Measurements from ENCODE around the gene RGS6. TPM values are rescaled to one million over a fixed set of nuclear protein-coding genes. Genes with fewer than 3 reads are reported as not detected.

Gene RGS6
- total RNA-seq, 4 donors from 2014 or later: 7.6 to 25.3 (median 17.2) TPM

DNA sequence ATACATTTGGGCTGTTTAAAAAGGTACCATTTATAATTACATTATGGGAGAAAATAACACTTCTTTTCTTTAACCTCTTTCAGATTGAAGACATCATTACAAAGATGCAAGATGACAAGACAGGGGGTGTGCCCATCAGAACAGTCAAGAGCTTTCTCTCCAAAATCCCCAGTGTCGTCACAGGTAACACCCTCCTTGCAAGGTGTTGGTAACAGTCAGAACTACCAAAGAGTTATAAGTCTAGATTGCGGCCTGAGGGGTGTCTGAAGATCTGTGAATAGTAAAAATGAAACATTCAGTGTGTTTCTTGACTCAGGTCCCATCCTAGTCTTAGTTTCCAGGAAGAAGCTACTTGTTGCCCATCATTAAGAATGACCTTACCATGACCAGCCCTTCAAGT is 419.8 kb downstream of the RGS6 start:
- no peaks in the 10 kb centered on the region for H3K4me1 ChIP-seq
- H3K9me3 ChIP-seq: no peaks in the 10 kb centered on the region
- TF ChIP-seq, protein P1, sequence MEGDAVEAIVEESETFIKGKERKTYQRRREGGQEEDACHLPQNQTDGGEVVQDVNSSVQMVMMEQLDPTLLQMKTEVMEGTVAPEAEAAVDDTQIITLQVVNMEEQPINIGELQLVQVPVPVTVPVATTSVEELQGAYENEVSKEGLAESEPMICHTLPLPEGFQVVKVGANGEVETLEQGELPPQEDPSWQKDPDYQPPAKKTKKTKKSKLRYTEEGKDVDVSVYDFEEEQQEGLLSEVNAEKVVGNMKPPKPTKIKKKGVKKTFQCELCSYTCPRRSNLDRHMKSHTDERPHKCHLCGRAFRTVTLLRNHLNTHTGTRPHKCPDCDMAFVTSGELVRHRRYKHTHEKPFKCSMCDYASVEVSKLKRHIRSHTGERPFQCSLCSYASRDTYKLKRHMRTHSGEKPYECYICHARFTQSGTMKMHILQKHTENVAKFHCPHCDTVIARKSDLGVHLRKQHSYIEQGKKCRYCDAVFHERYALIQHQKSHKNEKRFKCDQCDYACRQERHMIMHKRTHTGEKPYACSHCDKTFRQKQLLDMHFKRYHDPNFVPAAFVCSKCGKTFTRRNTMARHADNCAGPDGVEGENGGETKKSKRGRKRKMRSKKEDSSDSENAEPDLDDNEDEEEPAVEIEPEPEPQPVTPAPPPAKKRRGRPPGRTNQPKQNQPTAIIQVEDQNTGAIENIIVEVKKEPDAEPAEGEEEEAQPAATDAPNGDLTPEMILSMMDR (IDR thresholded peaks at IDR 0.05): no peak
- TF ChIP-seq POLR2A (IDR thresholded peaks at IDR 0.05): no peak
- no peak overlapping the region for H3K4me3 ChIP-seq (replicated peaks in 1 of 3)
- H3K27ac ChIP-seq: no peak overlapping the region
- DNase-seq: no peak
- H3K27me3 ChIP-seq: no peaks in the 10 kb centered on the region
- intact Hi-C loops (cut with DNase I): no loop called here
- H3K36me3 ChIP-seq: no peaks in the 10 kb centered on the region
- 97 to 100% methylated on average over 2 of the region's 2 CpGs for WGBS, 2 donors

DNA sequence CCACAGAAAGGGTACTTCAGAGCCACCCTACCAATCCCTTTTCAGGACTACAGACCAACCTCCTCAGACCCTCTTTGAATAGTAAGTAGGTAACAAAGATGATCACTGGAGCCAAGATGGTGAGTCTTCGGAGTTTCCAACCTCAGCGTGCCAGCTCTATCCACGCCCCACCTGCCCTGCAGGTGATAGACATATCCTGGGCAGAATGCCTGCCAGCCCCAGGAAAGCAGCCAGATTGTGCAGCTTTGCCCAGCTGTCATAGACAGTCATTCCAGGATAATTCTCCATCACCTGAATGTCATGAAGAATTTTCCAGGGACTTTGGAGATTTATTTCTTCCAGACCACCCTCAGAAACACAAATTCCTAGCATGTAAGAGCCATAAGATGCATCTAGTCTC is 434.4 kb downstream of the RGS6 start:
- Histone ChIP-seq H3K9me3 (no peaks in the 10 kb centered on the region), H3K36me3 (no peaks in the 10 kb centered on the region), H3K27ac (no peak overlapping the region), H3K4me3 (replicated peaks in 1 of 3) (no peak overlapping the region), H3K4me1 (no peaks in the 10 kb centered on the region), H3K27me3 (no peaks in the 10 kb centered on the region)
- no peak for DNase-seq
- intact Hi-C loops (cut with DNase I): no loop called here
- 75 to 91% methylated on average over 3 of the region's 3 CpGs for WGBS, 2 donors
- TF ChIP-seq, protein P1 (IDR thresholded peaks at IDR 0.05): no peak
- no peak for TF ChIP-seq POLR2A (IDR thresholded peaks at IDR 0.05)

DNA sequence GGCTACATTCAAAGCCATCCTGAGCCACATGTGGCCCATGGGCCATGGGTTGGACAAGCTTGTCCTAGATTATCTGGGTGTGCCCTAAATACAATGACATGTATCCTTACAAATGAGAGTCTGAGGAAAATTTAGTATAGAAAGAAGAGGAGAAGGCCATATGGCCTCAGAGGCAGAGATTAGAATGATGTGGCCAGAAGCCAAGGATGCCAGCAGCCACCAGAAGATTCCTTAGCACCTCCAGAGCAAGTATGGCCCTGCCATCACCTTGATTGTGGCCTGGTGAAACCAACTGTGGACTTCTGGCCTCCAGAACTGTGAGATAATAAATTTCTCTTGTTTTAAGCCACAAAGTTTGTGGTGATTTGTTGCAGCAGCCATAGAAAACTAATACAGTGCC is 436.9 kb downstream of the RGS6 start:
- no peak overlapping the region for H3K27ac ChIP-seq
- H3K27me3 ChIP-seq: no peaks in the 10 kb centered on the region
- intact Hi-C loops (cut with DNase I): no loop called here
- H3K9me3 ChIP-seq: no peaks in the 10 kb centered on the region
- H3K4me1 ChIP-seq: no peaks in the 10 kb centered on the region
- H3K4me3 ChIP-seq (replicated peaks in 1 of 3): no peak overlapping the region
- no peaks in the 10 kb centered on the region for H3K36me3 ChIP-seq
- TF ChIP-seq, protein P1 (IDR thresholded peaks at IDR 0.05): no peak
- TF ChIP-seq POLR2A (IDR thresholded peaks at IDR 0.05): no peak
- DNase-seq: no peak

DNA sequence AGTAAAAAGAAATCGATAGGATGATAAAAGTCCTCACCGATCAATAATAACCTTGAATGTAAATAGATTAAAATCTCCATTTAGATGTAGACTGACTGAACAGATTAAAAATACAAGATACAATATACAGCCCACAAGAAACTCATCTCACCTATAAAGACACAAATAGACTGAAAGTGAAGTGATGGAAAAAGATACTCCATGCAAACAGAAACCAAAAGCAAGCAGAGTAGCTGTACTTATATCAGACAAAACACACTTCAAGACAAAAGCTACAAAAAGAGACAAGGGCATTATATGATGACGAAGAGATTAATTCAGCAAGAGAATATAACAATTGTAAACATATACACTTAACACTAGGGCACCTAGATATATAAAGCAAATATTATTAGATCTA is 444.8 kb downstream of the RGS6 start:
- no peaks in the 10 kb centered on the region for H3K9me3 ChIP-seq
- no peak for TF ChIP-seq POLR2A (IDR thresholded peaks at IDR 0.05)
- TF ChIP-seq, protein P1 (IDR thresholded peaks at IDR 0.05): no peak
- no peak overlapping the region for H3K4me3 ChIP-seq (replicated peaks in 1 of 3)
- no peaks in the 10 kb centered on the region for H3K4me1 ChIP-seq
- no peak overlapping the region for H3K27ac ChIP-seq
- no peak for DNase-seq
- intact Hi-C loops (cut with DNase I): no loop called here
- H3K36me3 ChIP-seq: no peaks in the 10 kb centered on the region
- no peaks in the 10 kb centered on the region for H3K27me3 ChIP-seq
- WGBS, 2 donors: 64% methylated on average over 3 of the region's 3 CpGs

DNA sequence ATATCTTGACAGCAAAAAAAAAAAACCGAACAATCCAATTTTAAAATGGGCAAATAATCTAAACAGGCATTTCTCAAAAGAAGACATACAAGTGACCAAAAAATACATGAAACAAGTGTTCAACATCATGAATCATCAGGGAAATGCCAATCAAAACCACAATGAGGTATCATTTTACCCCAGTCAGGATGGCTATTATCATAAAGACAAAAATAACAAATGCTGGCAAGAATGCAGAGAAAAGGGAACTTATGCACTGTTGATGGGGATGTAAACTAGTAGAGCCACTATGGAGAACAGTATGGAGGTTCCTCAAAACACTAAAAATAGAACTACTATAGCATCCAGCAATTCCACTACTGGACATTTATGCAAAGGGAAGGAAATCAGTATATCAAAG is 448.2 kb downstream of the RGS6 start:
- H3K9me3 ChIP-seq: no peaks in the 10 kb centered on the region
- 90 to 92% methylated on average over 1 of the region's 1 CpG for WGBS, 2 donors
- no peak overlapping the region for H3K27ac ChIP-seq
- DNase-seq: no peak
- no peaks in the 10 kb centered on the region for H3K27me3 ChIP-seq
- intact Hi-C loops (cut with DNase I): no loop called here
- H3K4me1 ChIP-seq: no peaks in the 10 kb centered on the region
- no peak for TF ChIP-seq POLR2A (IDR thresholded peaks at IDR 0.05)
- TF ChIP-seq, protein P1 (IDR thresholded peaks at IDR 0.05): no peak
- H3K4me3 ChIP-seq (replicated peaks in 1 of 3): no peak overlapping the region
- H3K36me3 ChIP-seq: no peaks in the 10 kb centered on the region

All from thyroid gland (tissue), 4 donors.